Measurements from ENCODE around the gene KMT5C. TPM values are rescaled to one million over a fixed set of nuclear protein-coding genes. Genes with fewer than 3 reads are reported as not detected.

The KMT5C gene
- total and polyA plus RNA-seq, 8 donors: 4.3 to 27.4 (median 8.9) TPM

- Histone ChIP-seq H3K4me1 (peaks cover 0 to 6% (median 4%) of the 10 kb centered on the region in 3 donors), H3K36me3 (peaks cover 0 to 17% (median 5%) of the 10 kb centered on the region in 3 donors), H3K9me3 (no peaks in the 10 kb centered on the region), H3K27ac (no peak overlapping the region), H3K4me3 (no peak overlapping the region), H3K27me3 (no peaks in the 10 kb centered on the region)
- ATAC-seq: no peak
- no peak for FAIRE-seq
- TF ChIP-seq CTCF (IDR thresholded peaks at IDR 0.05): no peak
- intact Hi-C loops (cut with DNase I): no loop called here
- 73 to 74% methylated on average over 18 of the region's 18 CpGs for WGBS, 2 donors
- no peak for DNase-seq
Measured at GRCh38 chr19:55392820-55393761, 53.4 kb downstream of the KMT5C start.

Other genes with a start within 250 kb of the KMT5C start
- gene PPP1R12C, start 222.2 kb upstream of the KMT5C start, total RNA-seq: 10 to 100 TPM; 37.1 to 61.5 (median 50.9) TPM
- gene PPP1R12C, start 222.2 kb upstream of the KMT5C start, polyA plus RNA-seq: 100 to 1,000 TPM; 174 to 266 TPM
- under 1 TPM in 1 of 6 donors, not detected in 5; 0.54 TPM for gene TNNT1, start 190.7 kb upstream of the KMT5C start, total RNA-seq
- gene TNNT1, start 190.7 kb upstream of the KMT5C start, polyA plus RNA-seq: 1 to 10 TPM in 1 of 2 donors, not detected in 1; 4.0 TPM
- gene TNNI3, start 182.1 kb upstream of the KMT5C start, total RNA-seq: 1 to 10 TPM in 1 of 6 donors, under 1 TPM in 1, not detected in 4; 0.66 to 4.1 TPM
- 1 to 10 TPM; 2.2 to 2.9 TPM for gene TNNI3, start 182.1 kb upstream of the KMT5C start, polyA plus RNA-seq
- gene DNAAF3, start 173.3 kb upstream of the KMT5C start, total RNA-seq: 1 to 10 TPM; 1.2 to 3.2 (median 2.5) TPM
- 1 to 10 TPM; 3.0 to 3.3 TPM for gene DNAAF3, start 173.3 kb upstream of the KMT5C start, polyA plus RNA-seq
- 1 to 10 TPM in 5 of 6 donors, under 1 TPM in 1; 0.88 to 3.7 (median 1.7) TPM for gene SYT5, start 159.6 kb upstream of the KMT5C start, total RNA-seq
- gene SYT5, start 159.6 kb upstream of the KMT5C start, polyA plus RNA-seq: 10 to 100 TPM; 10.6 to 41.1 TPM
- 10 to 100 TPM in 2 of 6 donors, 1 to 10 TPM in 4; 5.1 to 15.3 (median 8.8) TPM for gene PTPRH, start 130.4 kb upstream of the KMT5C start, total RNA-seq
- gene PTPRH, start 130.4 kb upstream of the KMT5C start, polyA plus RNA-seq: 1 to 10 TPM; 5.8 to 8.0 TPM
- 1 to 10 TPM; 1.0 to 1.8 (median 1.5) TPM for gene TMEM86B, start 111.1 kb upstream of the KMT5C start, total RNA-seq
- 10 to 100 TPM; 14.4 to 27.3 TPM for gene TMEM86B, start 111.1 kb upstream of the KMT5C start, polyA plus RNA-seq
- 10 to 100 TPM; 15.3 to 31.4 (median 18.9) TPM for gene PPP6R1, start 80.9 kb upstream of the KMT5C start, total RNA-seq
- 10 to 100 TPM; 27.0 to 33.1 TPM for gene PPP6R1, start 80.9 kb upstream of the KMT5C start, polyA plus RNA-seq
- 10 to 100 TPM in 4 of 6 donors, 1 to 10 TPM in 2; 7.0 to 16.6 (median 12.3) TPM for gene HSPBP1, start 59.8 kb upstream of the KMT5C start, total RNA-seq
- gene HSPBP1, start 59.8 kb upstream of the KMT5C start, polyA plus RNA-seq: 10 to 100 TPM; 26.4 to 29.5 TPM
- 1 to 10 TPM in 3 of 6 donors, under 1 TPM in 3; 0.46 to 2.5 (median 1.1) TPM for gene BRSK1, start 55.9 kb upstream of the KMT5C start, total RNA-seq
- gene BRSK1, start 55.9 kb upstream of the KMT5C start, polyA plus RNA-seq: 1 to 10 TPM; 4.8 to 9.2 TPM
- 1 to 10 TPM in 1 of 6 donors, under 1 TPM in 2, not detected in 3; 0.32 to 1.3 (median 0.83) TPM for gene TMEM150B, start 14.5 kb upstream of the KMT5C start, total RNA-seq
- gene TMEM150B, start 14.5 kb upstream of the KMT5C start, polyA plus RNA-seq: under 1 TPM in 1 of 2 donors, not detected in 1; 0.14 TPM
- under 1 TPM in 1 of 6 donors, not detected in 5; 0.62 TPM for gene COX6B2, start 14.8 kb downstream of the KMT5C start, total RNA-seq
- gene COX6B2, start 14.8 kb downstream of the KMT5C start, polyA plus RNA-seq: under 1 TPM; 0.28 to 0.42 TPM
- not detected for gene GARIN5B, start 23.4 kb downstream of the KMT5C start, total RNA-seq
- not detected for gene GARIN5B, start 23.4 kb downstream of the KMT5C start, polyA plus RNA-seq
- gene IL11, start 30.6 kb downstream of the KMT5C start, total RNA-seq: under 1 TPM in 3 of 6 donors, not detected in 3; 0.20 to 0.41 (median 0.37) TPM
- under 1 TPM; 0.16 to 0.19 TPM for gene IL11, start 30.6 kb downstream of the KMT5C start, polyA plus RNA-seq
- gene TMEM190, start 37.0 kb downstream of the KMT5C start, total RNA-seq: not detected
- gene TMEM190, start 37.0 kb downstream of the KMT5C start, polyA plus RNA-seq: under 1 TPM in 1 of 2 donors, not detected in 1; 0.45 TPM
- gene TMEM238, start 44.4 kb downstream of the KMT5C start, total RNA-seq: 10 to 100 TPM; 14.7 to 32.7 (median 21.3) TPM
- gene TMEM238, start 44.4 kb downstream of the KMT5C start, polyA plus RNA-seq: under 1 TPM; 0.42 TPM
- gene RPL28, start 46.1 kb downstream of the KMT5C start, total RNA-seq: 1,000 to 10,000 TPM in 1 of 6 donors, 100 to 1,000 TPM in 5; 420 to 1,198 (median 819) TPM
- gene RPL28, start 46.1 kb downstream of the KMT5C start, polyA plus RNA-seq: 1,000 to 10,000 TPM in 1 of 2 donors, 100 to 1,000 TPM in 1; 738 to 1,109 TPM
- 1 to 10 TPM; 2.0 to 7.3 (median 5.1) TPM for gene UBE2S, start 67.9 kb downstream of the KMT5C start, total RNA-seq
- gene UBE2S, start 67.9 kb downstream of the KMT5C start, polyA plus RNA-seq: 1 to 10 TPM; 3.6 to 5.0 TPM
- under 1 TPM in 3 of 6 donors, not detected in 3; 0.05 to 0.16 (median 0.06) TPM for gene SHISA7, start 103.4 kb downstream of the KMT5C start, total RNA-seq
- gene SHISA7, start 103.4 kb downstream of the KMT5C start, polyA plus RNA-seq: under 1 TPM; 0.04 to 0.33 TPM
- 10 to 100 TPM; 13.0 to 23.9 (median 20.9) TPM for gene ISOC2, start 121.8 kb downstream of the KMT5C start, total RNA-seq
- 10 to 100 TPM; 38.3 to 43.9 TPM for gene ISOC2, start 121.8 kb downstream of the KMT5C start, polyA plus RNA-seq
- gene C19orf85, start 124.9 kb downstream of the KMT5C start, total RNA-seq: not detected
- gene C19orf85, start 124.9 kb downstream of the KMT5C start, polyA plus RNA-seq: not detected
- gene ZNF628, start 136.7 kb downstream of the KMT5C start, total RNA-seq: 1 to 10 TPM; 3.4 to 6.2 (median 4.1) TPM
- 1 to 10 TPM; 2.6 to 7.8 TPM for gene ZNF628, start 136.7 kb downstream of the KMT5C start, polyA plus RNA-seq
- gene NAT14, start 145.3 kb downstream of the KMT5C start, total RNA-seq: 10 to 100 TPM in 1 of 6 donors, 1 to 10 TPM in 5; 5.8 to 10.1 (median 7.5) TPM
- 10 to 100 TPM; 27.9 to 32.4 TPM for gene NAT14, start 145.3 kb downstream of the KMT5C start, polyA plus RNA-seq
- 1 to 10 TPM in 4 of 6 donors, under 1 TPM in 2; 0.60 to 5.3 (median 1.4) TPM for gene SSC5D, start 148.6 kb downstream of the KMT5C start, total RNA-seq
- 1 to 10 TPM in 1 of 2 donors, under 1 TPM in 1; 0.77 to 2.1 TPM for gene SSC5D, start 148.6 kb downstream of the KMT5C start, polyA plus RNA-seq
- gene SBK2, start 197.3 kb downstream of the KMT5C start, total RNA-seq: under 1 TPM in 1 of 6 donors, not detected in 5; 0.43 TPM
- gene SBK2, start 197.3 kb downstream of the KMT5C start, polyA plus RNA-seq: under 1 TPM; 0.28 to 0.46 TPM
- gene SBK3, start 205.7 kb downstream of the KMT5C start, total RNA-seq: under 1 TPM in 2 of 6 donors, not detected in 4; 0.19 to 0.28 TPM
- gene SBK3, start 205.7 kb downstream of the KMT5C start, polyA plus RNA-seq: under 1 TPM; 0.11 to 0.16 TPM
- gene ZNF579, start 241.0 kb downstream of the KMT5C start, total RNA-seq: 10 to 100 TPM in 1 of 6 donors, 1 to 10 TPM in 5; 6.5 to 12.7 (median 9.2) TPM
- 10 to 100 TPM; 11.6 to 16.1 TPM for gene ZNF579, start 241.0 kb downstream of the KMT5C start, polyA plus RNA-seq